Measurements from ENCODE around the gene PRSS21.

PRSS21 gene

GRCh38 chr16:2808181-2808580 lies 8.9 kb upstream of the PRSS21 start:
- DNase-seq, result no peak

GRCh38 chr16:2809149-2809760 lies 7.8 kb upstream of the PRSS21 start:
- DNase-seq, result no peak

GRCh38 chr16:2810651-2811050 lies 6.4 kb upstream of the PRSS21 start:
- no peak for DNase-seq

GRCh38 chr16:2811703-2812471 lies 5.2 kb upstream of the PRSS21 start:
- no peak for DNase-seq

GRCh38 chr16:2813771-2814221 lies 3.2 kb upstream of the PRSS21 start:
- no peak for DNase-seq

GRCh38 chr16:2814551-2815298 lies 2.3 kb upstream of the PRSS21 start:
- DNase-seq, result no peak

- DNase-seq, result no peak
Observed at GRCh38 chr16:2815299-2815771, 1.7 kb upstream of the PRSS21 start.

- DNase-seq, result no peak
Observed at GRCh38 chr16:2817340-2818271, 569 bp downstream of the PRSS21 start.

GRCh38 chr16:2818272-2818876 lies 1.3 kb downstream of the PRSS21 start:
- no peak for DNase-seq

- DNase-seq, result no peak
Observed at GRCh38 chr16:2819179-2819938, 2.3 kb downstream of the PRSS21 start.

- DNase-seq, result peak; percentile 0
Observed at GRCh38 chr16:2819939-2820835, 3.1 kb downstream of the PRSS21 start.

GRCh38 chr16:2820836-2821486 lies 3.9 kb downstream of the PRSS21 start:
- DNase-seq, result peak; percentile 0

GRCh38 chr16:2821487-2822157 lies 4.6 kb downstream of the PRSS21 start:
- peak; percentile 1 for DNase-seq

- no peak for DNase-seq
Observed at GRCh38 chr16:2822158-2822495, 5.1 kb downstream of the PRSS21 start.

GRCh38 chr16:2822496-2822895 lies 5.5 kb downstream of the PRSS21 start:
- DNase-seq, result no peak

- no peak for DNase-seq
Observed at GRCh38 chr16:2824626-2825025, 7.6 kb downstream of the PRSS21 start.

- DNase-seq, result no peak
Observed at GRCh38 chr16:2825049-2825742, 8.2 kb downstream of the PRSS21 start.

GRCh38 chr16:2825906-2826305 lies 8.9 kb downstream of the PRSS21 start:
- DNase-seq, result no peak

Measured in NCI-H226 (cell line).